GM18498 (cell line): Measurements from ENCODE around the gene ATG14.

Source experiments
- ATAC-seq: cut with Tn5 transposase; IDR thresholded peaks from one replicate; pipeline ENCODE4 v1.9.1; 2021; ENCODE audit warnings: mild to moderate bottlenecking, moderate library complexity; ENCODE audit not compliant: unreplicated experiment

Gene ATG14

GRCh38 chr14:55323910-55324309 lies 87.7 kb downstream of the ATG14 start:
- ATAC-seq = no peak

GRCh38 chr14:55318694-55319093 lies 92.9 kb downstream of the ATG14 start:
- no peak for ATAC-seq

GRCh38 chr14:55317542-55318306 lies 93.9 kb downstream of the ATG14 start:
- ATAC-seq = no peak

- ATAC-seq = no peak
These were observed 95.1 kb downstream of the ATG14 start for GRCh38 chr14:55316564-55316963.
